HPDE6-E6E7 (cell line): ENCODE results near the gene RPL18A.

ENCODE experiments used
- DNase-seq: peaks from one replicate; pipeline ENCODE4 v3.0.0; 2011; ENCODE audit warnings: missing footprints; ENCODE audit errors: extremely low spot score

The RPL18A gene

DNA sequence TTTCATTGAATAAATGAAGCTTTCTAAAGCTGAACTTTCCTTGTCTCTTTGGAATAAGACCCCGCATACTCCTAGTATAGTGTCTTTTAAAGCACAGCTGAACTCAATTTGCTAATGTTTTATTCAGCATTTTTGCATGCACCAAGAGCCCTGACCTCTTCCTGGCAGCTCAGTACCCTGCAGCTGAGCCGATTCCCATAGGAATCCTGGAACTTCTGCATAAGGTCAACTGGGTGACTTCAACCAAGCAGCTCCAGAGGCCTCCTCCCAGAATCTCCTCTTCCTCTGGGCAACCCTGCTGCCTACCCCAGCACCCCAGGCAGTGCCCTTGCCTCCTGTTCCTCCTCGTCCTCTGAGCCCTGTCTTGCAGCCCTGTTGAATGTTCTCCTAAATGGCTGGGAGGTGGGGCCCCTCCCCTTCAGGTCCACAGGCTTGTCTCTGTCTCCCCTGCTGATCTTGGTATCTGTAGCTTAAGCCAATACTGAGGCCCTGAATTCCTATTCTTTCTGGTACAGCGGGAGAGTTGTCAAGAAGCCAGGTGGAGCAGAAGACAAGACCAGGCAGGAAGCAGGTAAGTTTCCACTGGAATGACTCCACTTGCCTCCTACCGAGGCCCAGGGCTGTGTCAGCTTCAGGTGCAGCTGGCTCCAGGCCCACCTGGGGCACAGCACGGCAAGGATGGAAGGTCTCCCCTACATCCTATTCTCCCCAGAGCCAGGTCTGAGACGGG, 49.5 kb downstream of the RPL18A start:
- no peak for DNase-seq

DNA sequence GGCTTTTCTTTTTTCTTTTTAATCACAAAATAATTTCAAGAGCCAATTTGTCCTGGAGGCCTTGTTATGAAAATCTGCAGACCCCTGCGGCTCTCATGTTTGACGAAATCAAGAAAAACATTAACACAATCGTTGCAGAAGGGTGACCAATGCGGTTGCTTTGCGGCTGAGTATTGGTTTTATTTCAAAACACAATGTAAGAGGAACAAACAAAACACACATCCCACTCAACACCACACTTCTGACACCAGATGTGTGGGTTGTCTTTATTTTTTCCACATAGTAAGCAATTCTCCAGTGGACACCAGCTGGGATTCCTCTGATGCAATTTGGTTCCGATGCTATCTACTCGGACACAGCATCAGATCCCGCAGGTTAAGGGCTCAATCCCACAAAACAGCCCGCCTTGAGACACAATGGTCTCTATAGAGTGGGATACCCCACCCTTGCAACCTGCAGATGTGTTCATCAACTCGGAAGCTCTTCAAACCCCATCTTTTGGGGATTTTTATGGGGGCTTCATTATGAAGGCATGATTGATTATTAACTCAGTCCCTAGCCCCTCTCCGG, 51.2 kb downstream of the RPL18A start:
- DNase-seq, result no peak
